CD4-positive, alpha-beta T cell (primary cell): ENCODE results near the gene ZNF500. TPM values are rescaled to one million over a fixed set of nuclear protein-coding genes. Genes with fewer than 3 reads are reported as not detected.

Experiments used
- ATAC-seq: fragments of 200-7000 bp; cut with Tn5 transposase; one replicate; pipeline ENCODE4 v1.10.0; 2022; ENCODE audit warnings: mild to moderate bottlenecking; ENCODE audit not compliant: poor library complexity
- CTCF ChIA-PET: fragments of 350-600 bp; sonication (Branson Sonifier 250); formaldehyde crosslinking; loops from one replicate; lab custom pipeline; 2021; ENCODE audit warnings: antibody characterized with exemption, inconsistent platforms; lab: Charles Lee
- POLR2A ChIA-PET: fragments of 350-600 bp; sonication (Branson Sonifier 250); formaldehyde crosslinking; loops from one replicate; lab custom pipeline; 2021; ENCODE audit warnings: antibody characterized with exemption, inconsistent platforms; lab: Charles Lee
- DNase-seq, 14 experiments: peaks; one replicate each; pipeline ENCODE4 v3.0.0-alpha.2; 2013 to 2020; ENCODE audit warnings: mixed read lengths in 2 of 14
- H3K27ac ChIP-seq, 2 donors: one replicate each; pipeline versions ENCODE4 v1.5.1 to v1.7.0; 2013; ENCODE audit warnings: low read length in 2 of 2, low read depth in 1 of 2, mild to moderate bottlenecking in 1 of 2
- H3K27me3 ChIP-seq, 2 experiments: 1 replicate in 1 of 2; 2 replicates in 1 of 2; pipeline versions ENCODE4 v1.6.1 to v1.7.0; 2013; ENCODE audit warnings: low read length in 2 of 2, control low read depth in 1 of 2, mild to moderate bottlenecking in 1 of 2, moderate library complexity in 1 of 2; ENCODE audit not compliant: insufficient read depth in 2 of 2, control insufficient read depth in 1 of 2
- H3K36me3 ChIP-seq: one replicate; pipeline ENCODE4 v1.6.1; 2013; ENCODE audit warnings: low read length, control low read depth; ENCODE audit not compliant: insufficient read depth
- H3K4me1 ChIP-seq: one replicate; pipeline ENCODE4 v1.6.1; 2013; ENCODE audit warnings: low read length, control low read depth; ENCODE audit not compliant: insufficient read depth
- H3K4me3 ChIP-seq: one replicate; pipeline ENCODE4 v1.5.1; 2013; ENCODE audit warnings: mild to moderate bottlenecking, low read length, moderate library complexity
- H3K9me3 ChIP-seq, 2 experiments: 1 replicate in 1 of 2; 2 replicates in 1 of 2; pipeline versions ENCODE4 v1.6.1 to v1.7.0; 2013; ENCODE audit warnings: low read length in 2 of 2, mild to moderate bottlenecking in 2 of 2, control low read depth in 1 of 2, moderate library complexity in 1 of 2; ENCODE audit not compliant: control insufficient read depth in 1 of 2, insufficient read depth in 1 of 2
- H3K27ac Mint-ChIP-seq: one replicate; pipeline ENCODE4 v1.8.0; 2020; ENCODE audit warnings: mixed read lengths
- H3K27me3 Mint-ChIP-seq: one replicate; pipeline ENCODE4 v1.8.0; 2021; ENCODE audit warnings: mixed read lengths
- H3K36me3 Mint-ChIP-seq: one replicate; pipeline ENCODE4 v1.8.0; 2021; ENCODE audit warnings: low read depth, mixed read lengths
- H3K4me1 Mint-ChIP-seq: one replicate; pipeline ENCODE4 v1.8.0; 2021; ENCODE audit warnings: low read depth, mixed read lengths
- H3K4me3 Mint-ChIP-seq: one replicate; pipeline ENCODE4 v1.8.0; 2020; ENCODE audit warnings: mild to moderate bottlenecking, mixed read lengths
- H3K9me3 Mint-ChIP-seq: one replicate; pipeline ENCODE4 v1.8.0; 2020; ENCODE audit warnings: mixed read lengths
- CTCF ChIP-seq: fragments of 200-600 bp; IDR thresholded peaks from one replicate; pipeline ENCODE4 v1.8.0; 2022; ENCODE audit warnings: antibody characterized with exemption, mild to moderate bottlenecking
- intact Hi-C, 2 experiments: fragments of 100-400 bp; cut with DNase I in 1 of 2; cut with micrococcal nuclease in 1 of 2; formaldehyde crosslinking; loops; one replicate each; pipeline versions ENCODE4 v1.15.1 to v1.9.0; 2023 to 2025; cut with DNase I, micrococcal nuclease
- total RNA-seq, 174 experiments: library from RNA in 2 of 174; stranded (reverse) in 2 of 174; gene quantifications; one replicate each; pipeline ENCODE4 v1.2.3 and lab custom pipeline; 2021 to 2026

Gene ZNF500
- total RNA-seq, 2 experiments from 2014 or later: 11.8 to 12.4 TPM

- peaks cover 66% of the 10 kb centered on the region for H3K36me3 ChIP-seq
- Mint-ChIP-seq H3K4me1 (no peaks in the 10 kb centered on the region), H3K36me3 (peaks cover 74% of the 10 kb centered on the region), H3K27ac (no peak overlapping the region), H3K4me3 (no peak overlapping the region), H3K27me3 (no peaks in the 10 kb centered on the region), H3K9me3 (no peaks in the 10 kb centered on the region)
- H3K4me3 ChIP-seq: no peak overlapping the region
- DNase-seq: no peak
- no peaks in the 10 kb centered on the region for H3K27me3 ChIP-seq
- intact Hi-C loops: no loop called here
- TF ChIP-seq CTCF: no peak
- no peak for ATAC-seq
- ChIA-PET POLR2A (interaction anchor here (1.7 kb wide), 1 partner anchor 11 kb away, joined by 4 read pairs; the partner anchor contains the start of gene ROGDI), CTCF (no interaction called here)
- no peaks in the 10 kb centered on the region for H3K9me3 ChIP-seq
- H3K27ac ChIP-seq: no peak overlapping the region
- H3K4me1 ChIP-seq: no peaks in the 10 kb centered on the region
These were observed 46.5 kb upstream of the ZNF500 start for GRCh38 chr16:4813251-4814003.

- Mint-ChIP-seq H3K9me3 (no peaks in the 10 kb centered on the region), H3K27ac (no peak overlapping the region), H3K4me3 (no peak overlapping the region), H3K36me3 (peaks cover 74% of the 10 kb centered on the region), H3K27me3 (no peaks in the 10 kb centered on the region), H3K4me1 (no peaks in the 10 kb centered on the region)
- Histone ChIP-seq H3K36me3 (peaks cover 66% of the 10 kb centered on the region), H3K27me3 (no peaks in the 10 kb centered on the region), H3K4me1 (no peaks in the 10 kb centered on the region), H3K4me3 (no peak overlapping the region), H3K27ac (no peak overlapping the region), H3K9me3 (no peaks in the 10 kb centered on the region)
- ChIA-PET CTCF (no interaction called here), POLR2A (no interaction called here)
- TF ChIP-seq CTCF: no peak
- ATAC-seq (no peak), DNase-seq (no peak)
- intact Hi-C loops: no loop called here
These were observed 44.8 kb upstream of the ZNF500 start for GRCh38 chr16:4811773-4812172.

- H3K36me3 ChIP-seq: peaks cover 65% of the 10 kb centered on the region
- H3K36me3 Mint-ChIP-seq: peaks cover 71% of the 10 kb centered on the region
- H3K4me1 Mint-ChIP-seq: no peaks in the 10 kb centered on the region
- POLR2A ChIA-PET: interaction anchor here (1.4 kb wide), 1 partner anchor 9 kb away, joined by 3 read pairs; the partner anchor contains the start of gene ROGDI
- CTCF ChIA-PET: no interaction called here
- H3K27ac ChIP-seq: no peak overlapping the region
- ATAC-seq (no peak), DNase-seq (no peak)
- no peaks in the 10 kb centered on the region for H3K27me3 Mint-ChIP-seq
- no peak overlapping the region for H3K4me3 ChIP-seq
- no peak for TF ChIP-seq CTCF
- no peaks in the 10 kb centered on the region for H3K4me1 ChIP-seq
- intact Hi-C loops: no loop called here
- H3K27me3 ChIP-seq: no peaks in the 10 kb centered on the region
- no peak overlapping the region for H3K4me3 Mint-ChIP-seq
- no peaks in the 10 kb centered on the region for H3K9me3 ChIP-seq
- no peak overlapping the region for H3K27ac Mint-ChIP-seq
- H3K9me3 Mint-ChIP-seq: no peaks in the 10 kb centered on the region
These were observed 44.3 kb upstream of the ZNF500 start for GRCh38 chr16:4811242-4811641.
